Retinal pigment epithelial cell (primary cell): ENCODE data around the gene TRPM3.
A peak's percentile ranks its signal among the peaks of the same experiment; 100 is the strongest.

Experiments
- DNase-seq: peaks from one replicate; pipeline ENCODE4 v3.0.0-alpha.2; 2010; ENCODE audit warnings: low read depth
- H3K4me3 ChIP-seq: 2 replicates; pipeline ENCODE4 v1.5.1; 2011; ENCODE audit warnings: mild to moderate bottlenecking, low read length, control low read depth, moderate library complexity
- CTCF ChIP-seq: conservative IDR thresholded peaks from 2 replicates; pipeline ENCODE4 v1.5.1; 2011; ENCODE audit warnings: low read depth, low read length, control low read depth, inconsistent platforms

The TRPM3 gene

GRCh38 chr9:71079451-71079850 is 42.0 kb downstream of the TRPM3 start:
- DNase-seq, result peak; percentile 4
- no peak overlapping the region for H3K4me3 ChIP-seq
- no peak for TF ChIP-seq CTCF

- no peak for DNase-seq
- no peak for TF ChIP-seq CTCF
- H3K4me3 ChIP-seq, result no peak overlapping the region
Measured at GRCh38 chr9:71076096-71076495, 45.3 kb downstream of the TRPM3 start.

GRCh38 chr9:71073494-71073893 is 47.9 kb downstream of the TRPM3 start:
- no peak for TF ChIP-seq CTCF
- H3K4me3 ChIP-seq, result no peak overlapping the region
- DNase-seq, result no peak

- no peak for DNase-seq
- TF ChIP-seq CTCF, result no peak
Measured at GRCh38 chr9:71072587-71072986, 48.8 kb downstream of the TRPM3 start.

GRCh38 chr9:71071633-71072032 is 49.8 kb downstream of the TRPM3 start:
- no peak for DNase-seq
- H3K4me3 ChIP-seq, result no peak overlapping the region
- TF ChIP-seq CTCF, result no peak

More at GRCh38 chr9:71072587-71072986, 48.8 kb downstream of the TRPM3 start:
- no peak overlapping the region for H3K4me3 ChIP-seq

- H3K4me3 ChIP-seq, result no peak overlapping the region
- no peak for DNase-seq
- no peak for TF ChIP-seq CTCF
Measured at GRCh38 chr9:71058660-71059059, 62.8 kb downstream of the TRPM3 start.

GRCh38 chr9:71052287-71052686 is 69.1 kb downstream of the TRPM3 start:
- TF ChIP-seq CTCF, result no peak
- DNase-seq, result no peak
- no peak overlapping the region for H3K4me3 ChIP-seq
